ENCODE measurements around the gene FAM117A. TPM values are rescaled to one million over a fixed set of nuclear protein-coding genes. Genes with fewer than 3 reads are reported as not detected.

FAM117A gene
- total and polyA plus RNA-seq, 2 of the 8 experiments (the other 6 are each of a cell fraction or from before 2014, with no cell fraction given), result 28.4 to 45.7 TPM

GRCh38 chr17:49763735-49764558 is at the start of gene FAM117A (continued):
- TF ChIP-seq TEAD4 (IDR thresholded peaks at IDR 0.05; ENCODE audit: low read depth, low read length) (no peak), SRF (IDR thresholded peaks at IDR 0.05; ENCODE audit: low read depth, low read length) (no peak), BCL11A (IDR thresholded peaks at IDR 0.05; ENCODE audit: low read depth in 2 of 2, low read length in 2 of 2) (no peak), CTCF (IDR thresholded peaks at IDR 0.05; ENCODE audit: control extremely low read depth in 1 of 3, insufficient read depth in 1 of 3, low read depth in 1 of 3, low read length in 3 of 3) (peak in 1 of 3 experiments; percentile 3; a peak in 1 of 4 replicates), CHD2 (IDR thresholded peaks at IDR 0.05; ENCODE audit: low read length) (peak; percentile 87), CHD1 (IDR thresholded peaks at IDR 0.05; ENCODE audit: low read depth, low read length) (no peak), NANOG (IDR thresholded peaks at IDR 0.05; ENCODE audit: insufficient read depth, low read depth, low read length, poor library complexity, severe bottlenecking) (no peak), POLR2A (IDR thresholded peaks at IDR 0.05; ENCODE audit: control extremely low read depth in 1 of 2, low read depth in 2 of 2, low read length in 2 of 2) (peak; percentile 83 to 89), JUN (IDR thresholded peaks at IDR 0.05; ENCODE audit: low read depth, low read length) (no peak), SAP30 (IDR thresholded peaks at IDR 0.05; ENCODE audit: insufficient read depth, insufficient replicate concordance, low read length) (no peak), HDAC2 (IDR thresholded peaks at IDR 0.05; ENCODE audit: borderline replicate concordance in 1 of 2, low read depth in 2 of 2, low read length in 2 of 2) (no peak), CBX5 (IDR thresholded peaks at IDR 0.05; ENCODE audit: low read depth, low read length) (no peak), JUND (IDR thresholded peaks at IDR 0.05; ENCODE audit: low read length) (no peak), RAD21 (IDR thresholded peaks at IDR 0.05 in 1 of 2, conservative IDR thresholded peaks at IDR 0.05 in 1 of 2; ENCODE audit: low read depth in 2 of 2, low read length in 2 of 2) (no peak), SIN3A (conservative IDR thresholded peaks at IDR 0.05 in 1 of 2, IDR thresholded peaks at IDR 0.05 in 1 of 2; ENCODE audit: low read depth in 1 of 2, low read length in 2 of 2) (no peak), EP300 (IDR thresholded peaks at IDR 0.05; ENCODE audit: borderline replicate concordance in 1 of 2, low read depth in 2 of 2, low read length in 2 of 2) (no peak), PHF8 (conservative IDR thresholded peaks at IDR 0.05; ENCODE audit: low read depth, low read length) (peak; percentile 71; the same call in 1 of the 2 replicates), KDM5A (IDR thresholded peaks at IDR 0.05; ENCODE audit: low read length) (no peak), KDM1A (IDR thresholded peaks at IDR 0.05; ENCODE audit: borderline replicate concordance, low read length) (no peak)
- TF ChIP-seq, protein P1, sequence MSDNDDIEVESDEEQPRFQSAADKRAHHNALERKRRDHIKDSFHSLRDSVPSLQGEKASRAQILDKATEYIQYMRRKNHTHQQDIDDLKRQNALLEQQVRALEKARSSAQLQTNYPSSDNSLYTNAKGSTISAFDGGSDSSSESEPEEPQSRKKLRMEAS (IDR thresholded peaks at IDR 0.05), result no peak

Data from H1 (cell line).